A673 (cell line): ENCODE data around the gene ZNF592.

Source experiments
- EZH2 ChIP-seq: fragments of 200-600 bp; sonication (generic); IDR thresholded peaks from 2 replicates; pipeline ENCODE4 v1.6.1; 2017; ENCODE audit warnings: borderline replicate concordance, low read depth, mild to moderate bottlenecking, mixed read lengths, antibody characterized with exemption, low read length; ENCODE audit not compliant: poor library complexity, severe bottlenecking
- TF ChIP-seq, protein P1 (sequence below): fragments of 300-800, 200-600 bp; sonication (generic); conservative IDR thresholded peaks from 2 replicates; pipeline ENCODE4 v1.5.1; 2017; ENCODE audit warnings: low read depth, mild to moderate bottlenecking, antibody characterized with exemption, low read length, moderate library complexity, mixed read lengths

GRCh38 chr15:84715441-84716035 lies 32.9 kb upstream of the ZNF592 start:
- TF ChIP-seq, protein P1, sequence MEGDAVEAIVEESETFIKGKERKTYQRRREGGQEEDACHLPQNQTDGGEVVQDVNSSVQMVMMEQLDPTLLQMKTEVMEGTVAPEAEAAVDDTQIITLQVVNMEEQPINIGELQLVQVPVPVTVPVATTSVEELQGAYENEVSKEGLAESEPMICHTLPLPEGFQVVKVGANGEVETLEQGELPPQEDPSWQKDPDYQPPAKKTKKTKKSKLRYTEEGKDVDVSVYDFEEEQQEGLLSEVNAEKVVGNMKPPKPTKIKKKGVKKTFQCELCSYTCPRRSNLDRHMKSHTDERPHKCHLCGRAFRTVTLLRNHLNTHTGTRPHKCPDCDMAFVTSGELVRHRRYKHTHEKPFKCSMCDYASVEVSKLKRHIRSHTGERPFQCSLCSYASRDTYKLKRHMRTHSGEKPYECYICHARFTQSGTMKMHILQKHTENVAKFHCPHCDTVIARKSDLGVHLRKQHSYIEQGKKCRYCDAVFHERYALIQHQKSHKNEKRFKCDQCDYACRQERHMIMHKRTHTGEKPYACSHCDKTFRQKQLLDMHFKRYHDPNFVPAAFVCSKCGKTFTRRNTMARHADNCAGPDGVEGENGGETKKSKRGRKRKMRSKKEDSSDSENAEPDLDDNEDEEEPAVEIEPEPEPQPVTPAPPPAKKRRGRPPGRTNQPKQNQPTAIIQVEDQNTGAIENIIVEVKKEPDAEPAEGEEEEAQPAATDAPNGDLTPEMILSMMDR, result no peak
- no peak for TF ChIP-seq EZH2
